Measurements from ENCODE around the gene BRD9. TPM values are rescaled to one million over a fixed set of nuclear protein-coding genes. Genes with fewer than 3 reads are reported as not detected.
"Not testable (repeated sequence)": the region's sequence is repeated elsewhere in the genome, so short reads cannot be mapped to it uniquely, and the experiment has no call there.

Gene BRD9
- total RNA-seq, 1 donor from 2014 or later, result 69.2 TPM

DNA sequence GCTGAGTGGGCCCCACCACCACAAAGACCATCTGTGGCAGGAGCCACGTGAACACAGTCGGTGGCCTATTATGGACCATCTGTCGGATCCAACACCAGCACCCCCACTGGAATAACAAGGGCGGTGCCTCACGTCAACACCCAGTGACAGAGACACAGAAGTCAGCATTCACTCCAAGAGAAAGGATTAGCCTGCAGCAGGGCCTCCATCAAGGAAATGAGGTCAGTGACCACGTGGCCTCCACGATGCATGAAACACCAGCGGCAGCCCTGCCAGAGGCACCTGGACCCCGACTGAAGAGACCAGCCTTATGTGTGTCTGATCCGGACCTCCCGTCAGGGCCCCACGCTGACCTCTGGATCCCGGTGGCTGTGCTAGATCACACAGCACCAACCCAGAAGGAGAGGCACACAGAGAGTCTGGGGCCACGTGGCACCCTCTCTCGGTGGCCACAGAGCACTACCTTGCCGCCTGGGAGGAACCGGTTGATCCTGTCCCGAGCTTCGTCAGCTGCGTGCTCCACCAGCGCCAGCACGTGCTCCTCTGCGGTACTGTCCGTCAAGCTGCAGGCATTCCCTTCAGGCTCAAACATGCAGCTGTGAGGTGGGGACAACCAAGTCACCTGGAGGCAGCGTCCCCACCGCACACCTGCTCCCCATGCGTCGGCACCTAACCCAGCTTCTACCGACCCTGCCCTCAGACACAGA lies 9.0 kb downstream of the BRD9 start:
- Mint-ChIP-seq H3K27me3 (no peaks in the 10 kb centered on the region), H3K27ac (no peak overlapping the region), H3K9me3 (ENCODE audit: low read depth) (no peaks in the 10 kb centered on the region), H3K36me3 (ENCODE audit: insufficient read depth) (peaks cover 28% of the 10 kb centered on the region), H3K4me3 (ENCODE audit: low read depth) (no peak overlapping the region), H3K4me1 (ENCODE audit: low read depth) (no peaks in the 10 kb centered on the region)
- TF ChIP-seq, protein P1, sequence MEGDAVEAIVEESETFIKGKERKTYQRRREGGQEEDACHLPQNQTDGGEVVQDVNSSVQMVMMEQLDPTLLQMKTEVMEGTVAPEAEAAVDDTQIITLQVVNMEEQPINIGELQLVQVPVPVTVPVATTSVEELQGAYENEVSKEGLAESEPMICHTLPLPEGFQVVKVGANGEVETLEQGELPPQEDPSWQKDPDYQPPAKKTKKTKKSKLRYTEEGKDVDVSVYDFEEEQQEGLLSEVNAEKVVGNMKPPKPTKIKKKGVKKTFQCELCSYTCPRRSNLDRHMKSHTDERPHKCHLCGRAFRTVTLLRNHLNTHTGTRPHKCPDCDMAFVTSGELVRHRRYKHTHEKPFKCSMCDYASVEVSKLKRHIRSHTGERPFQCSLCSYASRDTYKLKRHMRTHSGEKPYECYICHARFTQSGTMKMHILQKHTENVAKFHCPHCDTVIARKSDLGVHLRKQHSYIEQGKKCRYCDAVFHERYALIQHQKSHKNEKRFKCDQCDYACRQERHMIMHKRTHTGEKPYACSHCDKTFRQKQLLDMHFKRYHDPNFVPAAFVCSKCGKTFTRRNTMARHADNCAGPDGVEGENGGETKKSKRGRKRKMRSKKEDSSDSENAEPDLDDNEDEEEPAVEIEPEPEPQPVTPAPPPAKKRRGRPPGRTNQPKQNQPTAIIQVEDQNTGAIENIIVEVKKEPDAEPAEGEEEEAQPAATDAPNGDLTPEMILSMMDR (IDR thresholded peaks at IDR 0.05; ENCODE audit: unreplicated experiment), result no peak
- DNase-seq (ENCODE audit: low spot score, unreplicated experiment), result no peak

DNA sequence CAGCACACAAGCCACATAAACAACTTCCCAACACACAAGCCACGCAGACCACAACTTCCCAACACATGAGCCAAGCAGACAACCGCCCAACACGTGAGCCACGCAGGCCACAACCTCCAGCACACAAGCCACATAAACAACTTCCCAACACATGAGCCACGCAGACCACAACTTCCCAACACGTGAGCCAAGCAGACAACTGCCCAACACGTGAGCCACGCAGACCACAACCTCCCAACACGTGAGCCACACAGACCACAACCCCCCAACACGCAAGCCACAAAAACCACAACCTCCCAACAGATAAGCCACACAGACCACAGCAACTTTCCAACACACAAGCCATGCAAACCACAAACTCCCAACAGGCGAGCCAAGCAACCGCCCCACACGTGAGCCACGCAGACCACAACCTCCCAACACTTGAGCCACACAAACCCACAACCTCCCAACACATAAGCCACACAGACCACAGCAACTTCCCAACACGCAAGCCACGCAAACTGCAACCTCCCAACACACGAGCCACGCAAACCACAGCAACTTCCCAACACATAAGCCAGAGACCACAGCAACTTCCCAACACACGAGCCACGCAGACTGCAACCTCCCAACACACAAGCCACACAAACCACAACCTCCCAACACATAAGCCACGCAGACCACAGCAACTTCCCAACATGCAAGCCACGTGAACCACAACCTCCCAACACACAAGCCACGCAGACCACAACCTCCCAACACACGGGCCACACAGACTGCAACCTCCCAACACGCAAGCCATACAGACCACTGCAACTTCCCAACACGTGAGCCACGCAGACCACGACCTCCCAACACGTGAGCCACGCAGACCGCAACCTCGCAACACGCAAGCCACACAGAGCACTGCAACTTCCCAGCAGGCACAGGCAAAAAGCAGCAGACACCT lies 10.1 kb downstream of the BRD9 start:
- Mint-ChIP-seq H3K4me3 (ENCODE audit: low read depth) (no peak overlapping the region), H3K27me3 (no peaks in the 10 kb centered on the region), H3K9me3 (ENCODE audit: low read depth) (no peaks in the 10 kb centered on the region), H3K4me1 (ENCODE audit: low read depth) (no peaks in the 10 kb centered on the region), H3K36me3 (ENCODE audit: insufficient read depth) (peaks cover 22% of the 10 kb centered on the region), H3K27ac (no peak overlapping the region)
- DNase-seq (ENCODE audit: low spot score, unreplicated experiment), result no peak
- TF ChIP-seq, protein P1 (IDR thresholded peaks at IDR 0.05; ENCODE audit: unreplicated experiment), result no peak

DNA sequence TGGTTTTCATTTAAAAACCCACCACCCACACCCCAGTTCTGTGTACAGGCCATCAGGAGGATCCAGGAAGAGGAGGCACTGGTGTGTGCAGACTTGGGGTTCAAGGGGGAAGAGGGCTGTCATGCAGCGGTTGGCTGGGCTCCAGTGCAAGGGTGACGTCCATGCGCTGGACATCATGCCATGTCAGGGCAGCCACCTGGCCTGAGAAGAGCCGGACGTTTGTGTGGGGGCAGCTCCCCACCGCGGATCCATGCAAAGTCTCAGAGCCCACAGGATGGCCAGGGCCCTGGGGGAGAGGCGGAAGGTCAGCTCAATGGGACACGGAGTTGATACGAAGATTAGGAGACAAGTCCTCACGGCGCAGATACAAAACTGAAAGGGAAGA lies 11.1 kb downstream of the BRD9 start:
- no peak overlapping the region for H3K4me3 Mint-ChIP-seq (ENCODE audit: low read depth)
- no peaks in the 10 kb centered on the region for H3K9me3 Mint-ChIP-seq (ENCODE audit: low read depth)
- no peak for DNase-seq (ENCODE audit: low spot score, unreplicated experiment)
- H3K27me3 Mint-ChIP-seq, result no peaks in the 10 kb centered on the region
- peaks cover 22% of the 10 kb centered on the region for H3K36me3 Mint-ChIP-seq (ENCODE audit: insufficient read depth)
- no peak overlapping the region for H3K27ac Mint-ChIP-seq
- no peaks in the 10 kb centered on the region for H3K4me1 Mint-ChIP-seq (ENCODE audit: low read depth)
- TF ChIP-seq, protein P1 (IDR thresholded peaks at IDR 0.05; ENCODE audit: unreplicated experiment), result no peak

DNA sequence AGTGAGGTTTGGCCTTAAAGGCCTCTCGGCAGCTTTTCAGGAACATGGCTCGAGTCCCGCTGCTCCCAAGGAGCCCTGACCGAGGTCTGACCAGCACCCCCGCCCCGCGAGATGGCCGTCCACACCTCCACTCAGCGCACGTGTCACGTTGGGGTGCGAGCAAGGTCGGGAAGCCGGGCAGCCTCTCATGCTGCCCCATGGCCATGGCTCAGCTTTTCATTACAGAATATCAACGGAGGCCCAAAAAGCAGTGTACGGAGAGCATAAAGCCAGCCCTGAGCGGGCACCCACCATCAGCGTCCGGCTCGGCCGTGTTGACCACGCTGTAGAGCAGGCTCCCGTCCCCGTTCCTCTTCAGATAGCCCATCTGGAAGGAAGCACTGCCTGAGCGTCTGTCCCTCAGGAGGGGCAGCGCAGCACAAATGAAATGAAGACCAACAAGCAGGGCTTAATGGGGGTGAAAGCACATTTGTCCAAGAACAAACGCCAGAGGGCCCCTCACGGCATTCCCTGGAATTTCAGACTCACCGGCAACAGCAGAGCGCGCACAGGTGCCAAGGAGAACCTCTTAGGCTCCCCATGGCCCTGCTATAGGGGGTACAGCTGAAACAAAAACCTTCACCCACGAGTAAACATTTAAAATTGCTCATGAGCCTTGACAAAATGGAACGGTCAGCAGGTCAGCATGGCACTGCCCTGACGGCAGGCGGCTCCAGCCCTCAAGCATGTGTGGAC lies 11.6 kb downstream of the BRD9 start:
- DNase-seq (ENCODE audit: low spot score, unreplicated experiment), result no peak
- Mint-ChIP-seq H3K27ac (no peak overlapping the region), H3K27me3 (no peaks in the 10 kb centered on the region), H3K4me1 (ENCODE audit: low read depth) (no peaks in the 10 kb centered on the region), H3K36me3 (ENCODE audit: insufficient read depth) (peaks cover 24% of the 10 kb centered on the region), H3K4me3 (ENCODE audit: low read depth) (no peak overlapping the region), H3K9me3 (ENCODE audit: low read depth) (no peaks in the 10 kb centered on the region)
- TF ChIP-seq, protein P1 (IDR thresholded peaks at IDR 0.05; ENCODE audit: unreplicated experiment), result no peak

DNA sequence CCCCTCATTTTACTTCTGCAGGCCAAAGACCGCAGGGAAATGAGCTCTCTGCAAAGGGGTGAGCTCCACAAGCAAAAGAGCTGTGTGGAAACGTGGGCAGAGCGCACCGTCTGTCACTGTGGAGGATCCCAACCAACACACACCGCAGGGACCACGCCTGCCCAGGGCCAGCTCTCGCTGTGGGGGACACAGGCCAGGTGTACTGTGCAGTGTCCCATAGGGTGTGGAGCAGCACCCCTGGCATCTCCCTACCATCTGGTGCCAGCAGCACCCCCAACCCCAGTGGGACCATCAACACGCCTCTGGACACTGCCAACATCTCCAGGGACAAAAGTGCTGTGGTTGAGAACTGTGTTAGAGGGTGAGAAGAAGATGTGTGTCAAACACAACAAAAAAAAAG lies 13.9 kb downstream of the BRD9 start:
- H3K27ac Mint-ChIP-seq; H3K4me3 Mint-ChIP-seq (ENCODE audit: low read depth); H3K27me3 Mint-ChIP-seq; DNase-seq (ENCODE audit: low spot score, unreplicated experiment); H3K4me1 Mint-ChIP-seq (ENCODE audit: low read depth); H3K9me3 Mint-ChIP-seq (ENCODE audit: low read depth): not testable (repeated sequence)
- peaks cover 37% of the 10 kb centered on the region for H3K36me3 Mint-ChIP-seq (ENCODE audit: insufficient read depth)
